Stimulated activated CD8-positive, alpha-beta memory T cell treated with anti-CD3 and anti-CD28 coated beads, Interleukin-4, amount 100 ng/mL, for 1 hour (primary cell): ENCODE measurements around the gene HYLS1.
"Not testable (repeated sequence)": the region's sequence is repeated elsewhere in the genome, so short reads cannot be mapped to it uniquely, and the experiment has no call there.

Experiments used
- DNase-seq, 2 donors: peaks; one replicate each; pipeline ENCODE4 v3.0.0-alpha.2; 2020; ENCODE audit warnings: low read depth in 2 of 2, low spot score in 1 of 2

HYLS1 gene, protein sequence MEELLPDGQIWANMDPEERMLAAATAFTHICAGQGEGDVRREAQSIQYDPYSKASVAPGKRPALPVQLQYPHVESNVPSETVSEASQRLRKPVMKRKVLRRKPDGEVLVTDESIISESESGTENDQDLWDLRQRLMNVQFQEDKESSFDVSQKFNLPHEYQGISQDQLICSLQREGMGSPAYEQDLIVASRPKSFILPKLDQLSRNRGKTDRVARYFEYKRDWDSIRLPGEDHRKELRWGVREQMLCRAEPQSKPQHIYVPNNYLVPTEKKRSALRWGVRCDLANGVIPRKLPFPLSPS

DNA sequence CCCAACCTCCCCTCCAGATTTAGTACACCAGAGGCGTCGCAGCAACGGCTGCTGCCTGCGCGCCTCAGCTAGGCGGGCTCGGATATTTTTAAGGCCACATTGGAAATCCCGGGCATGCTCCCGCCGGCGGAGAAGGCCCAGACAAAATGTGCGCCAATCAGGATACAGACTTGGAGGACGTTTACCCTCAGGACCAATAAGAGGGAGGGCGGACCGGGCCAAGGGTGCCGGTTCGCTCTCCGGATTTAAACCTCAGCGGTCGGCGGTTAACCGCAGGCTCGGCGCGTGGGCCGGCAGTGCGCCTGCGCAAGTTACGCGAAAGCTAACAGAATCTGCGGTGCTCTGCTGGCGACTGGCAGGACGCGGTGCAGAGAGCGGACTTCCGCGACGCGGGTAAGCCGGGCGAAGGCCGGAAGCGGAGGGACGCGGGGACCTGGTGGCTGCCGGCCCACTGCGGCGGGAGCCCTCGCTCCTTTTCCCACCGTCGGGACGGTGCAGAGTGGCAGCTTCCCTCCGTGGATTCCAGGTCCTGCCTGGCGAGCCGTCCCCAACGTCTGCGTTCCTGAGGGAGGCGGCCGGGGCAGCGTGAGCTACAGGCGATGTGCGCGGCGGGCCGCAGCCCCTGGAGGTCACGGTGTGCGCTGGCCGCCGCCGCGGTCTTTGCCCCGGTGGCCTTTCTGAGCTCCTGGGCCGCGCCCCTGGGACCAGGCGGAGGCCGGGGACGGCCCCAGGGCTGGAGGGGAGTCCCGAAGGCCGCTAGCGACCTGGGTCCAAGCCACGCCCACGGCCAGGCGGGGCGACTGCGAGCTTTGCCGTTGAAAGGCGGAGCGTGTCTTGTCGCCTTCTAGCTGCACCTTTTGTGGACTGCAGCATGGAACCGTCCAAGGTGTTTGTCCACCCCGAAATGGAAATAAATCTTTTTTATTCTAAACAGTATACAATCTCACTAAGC, at the start of gene HYLS1:
HYLS1 (plus strand) TSS at position 296 of the 952 bp plus-strand sequence. CDS start 11,701 bp downstream, outside the sequence.
- DNase-seq, result peak; percentile 81 to 85

DNA sequence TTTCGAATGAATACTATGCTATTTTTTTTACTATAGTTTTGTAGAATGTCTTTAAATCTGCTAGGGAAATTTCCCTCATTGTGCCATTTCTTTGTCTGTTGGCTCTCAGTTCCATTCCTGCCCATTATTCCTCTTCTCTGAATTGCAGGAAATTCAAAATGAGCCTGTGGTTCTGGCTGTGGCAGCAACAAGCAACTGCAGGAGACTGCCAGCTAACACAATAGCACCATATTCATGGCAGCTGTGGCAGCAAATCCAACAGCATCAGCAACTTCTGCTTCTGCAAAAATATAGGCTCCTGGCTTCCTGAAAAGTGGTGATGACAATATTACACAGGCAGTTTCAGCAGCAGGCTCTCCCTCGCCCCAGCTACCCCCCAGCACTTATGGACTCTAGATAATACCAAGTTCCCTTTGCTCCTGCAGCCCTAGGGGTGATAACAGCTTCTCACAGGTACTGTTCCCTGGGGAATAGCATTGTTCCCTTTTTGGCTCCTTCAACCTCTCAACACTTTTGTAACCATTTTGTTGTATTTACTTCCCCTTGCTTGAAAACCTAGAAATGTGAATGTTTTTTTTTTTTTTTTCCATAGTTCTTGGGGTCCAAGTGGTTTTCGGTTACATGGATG, 45.0 kb upstream of the HYLS1 start:
- DNase-seq, result no peak

DNA sequence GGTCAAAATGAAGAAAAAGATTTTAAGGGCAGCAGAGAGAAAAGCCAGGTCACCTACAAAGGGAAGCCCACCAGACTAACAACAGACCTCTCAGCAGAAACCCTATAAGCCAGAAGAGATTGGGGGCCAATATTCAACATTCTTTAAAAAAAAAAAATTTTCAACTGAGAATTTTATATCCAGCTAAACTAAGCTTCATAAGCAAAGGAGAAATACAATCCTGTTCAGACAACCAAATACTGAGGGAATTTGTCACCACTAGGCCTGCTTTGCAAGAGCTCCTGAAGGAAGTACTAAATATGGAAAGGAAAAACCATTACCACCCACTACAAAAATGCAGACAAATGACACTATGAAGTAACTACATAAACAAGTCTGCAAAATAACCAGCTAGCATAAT, 41.3 kb upstream of the HYLS1 start:
- DNase-seq, result no peak

DNA sequence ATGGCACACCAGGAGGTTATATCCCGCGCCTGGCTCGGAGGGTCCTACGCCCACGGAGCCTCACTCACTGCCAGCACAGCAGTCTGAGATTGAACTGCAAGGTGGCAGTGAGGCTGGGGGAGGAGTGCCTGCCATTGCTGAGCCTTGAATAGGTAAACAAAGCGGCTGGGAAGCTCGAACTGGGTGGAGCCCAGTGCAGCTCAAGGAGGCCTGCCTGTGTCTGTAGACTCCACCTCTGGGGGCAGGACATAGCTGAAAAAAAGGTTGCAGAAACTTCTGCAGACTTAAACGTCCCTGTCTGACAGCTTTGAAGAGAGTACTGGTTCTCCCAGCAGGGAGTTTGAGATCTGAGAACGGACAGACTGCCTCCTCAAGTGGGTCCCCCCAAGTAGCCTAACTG, 29.8 kb upstream of the HYLS1 start:
- DNase-seq, result not testable (repeated sequence)

DNA sequence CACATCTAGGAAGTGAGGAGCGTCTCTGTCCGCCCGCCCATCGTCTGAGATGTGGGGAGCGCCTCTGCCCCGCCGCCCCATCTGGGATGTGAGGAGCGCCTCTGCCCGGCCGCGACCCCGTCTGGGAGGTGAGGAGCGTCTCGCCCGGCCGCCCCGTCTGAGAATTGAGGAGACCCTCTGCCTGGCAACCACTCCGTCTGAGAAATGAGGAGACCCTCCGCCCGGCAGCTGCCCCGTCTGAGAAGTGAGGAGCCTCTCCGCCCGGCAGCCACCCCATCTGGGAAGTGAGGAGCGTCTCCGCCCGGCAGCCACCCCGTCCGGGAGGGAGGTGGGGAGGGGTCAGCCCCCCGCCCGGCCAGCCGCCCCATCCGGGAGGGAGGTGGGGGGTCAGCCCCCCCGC, 24.7 kb upstream of the HYLS1 start:
- DNase-seq, result not testable (repeated sequence)

DNA sequence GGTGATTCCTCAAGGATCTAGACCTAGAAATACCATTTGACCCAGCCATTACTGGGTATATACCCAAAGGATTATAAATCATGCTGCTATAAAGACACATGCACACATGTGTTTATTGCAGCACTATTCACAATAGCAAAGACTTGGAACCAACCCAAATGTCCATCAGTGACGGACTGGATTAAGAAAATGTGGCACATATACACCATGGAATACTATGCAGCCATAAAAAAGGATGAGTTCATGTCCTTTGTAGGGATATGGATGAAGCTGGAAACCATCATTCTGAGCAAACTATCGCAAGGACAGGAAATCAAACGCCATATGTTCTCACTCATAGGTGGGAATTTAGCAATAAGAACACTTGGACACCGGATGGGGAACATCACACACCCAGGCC, 22.1 kb upstream of the HYLS1 start:
- DNase-seq, result not testable (repeated sequence)

DNA sequence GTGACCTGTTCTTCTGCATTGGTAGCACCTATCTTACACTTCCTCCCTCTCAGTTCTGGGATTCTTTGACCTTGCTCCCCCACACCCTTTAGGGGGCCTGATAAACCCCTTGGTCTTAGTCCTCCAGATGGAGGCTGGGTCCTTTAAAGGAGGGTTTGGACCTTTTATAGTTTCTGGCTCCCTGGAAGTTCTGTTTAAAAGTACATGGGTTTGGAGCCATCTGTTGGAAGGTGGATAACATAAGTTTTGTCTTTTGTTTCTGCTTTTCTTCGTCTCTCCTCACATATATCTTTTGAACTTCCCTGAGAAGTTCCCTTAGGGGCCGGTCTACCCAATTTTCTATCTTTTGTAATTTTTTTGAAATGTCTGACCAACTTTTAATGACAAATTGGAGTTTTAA, 17.9 kb upstream of the HYLS1 start:
- DNase-seq, result no peak

DNA sequence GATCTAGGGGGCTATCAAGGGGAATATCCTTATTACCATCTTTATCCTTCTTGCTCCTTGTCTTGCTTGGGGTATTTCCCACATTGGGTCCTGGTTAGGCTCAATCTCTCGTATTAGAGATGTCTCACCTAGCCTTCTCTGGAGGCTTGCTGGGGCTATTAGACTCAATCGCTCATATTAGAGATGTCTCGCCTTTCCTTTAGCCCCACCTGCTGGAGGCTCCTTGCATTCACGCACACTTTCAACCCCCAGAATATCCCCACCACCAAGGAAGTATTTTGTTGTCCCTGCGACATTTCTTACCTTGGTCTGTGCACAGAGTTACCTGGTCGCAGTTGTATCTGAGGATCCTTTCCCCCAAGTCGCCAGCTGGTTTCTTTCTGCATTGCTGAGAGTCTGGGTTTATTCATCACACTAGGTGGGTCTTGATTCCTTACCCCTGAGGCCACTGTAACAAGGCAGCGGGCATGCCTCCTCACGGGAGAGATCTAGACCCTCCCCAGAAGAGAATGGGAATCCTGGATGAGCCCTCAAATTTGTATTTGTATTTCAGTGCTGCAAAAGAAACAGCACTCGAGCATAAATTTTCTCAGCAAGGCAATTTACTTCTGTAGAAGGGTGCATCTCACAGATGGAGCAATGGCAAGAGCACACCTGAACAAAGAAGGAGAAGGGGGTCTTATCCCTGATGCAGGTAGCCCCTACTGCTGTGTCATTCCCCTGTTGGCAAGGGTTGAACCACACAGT, 15.9 kb upstream of the HYLS1 start:
- DNase-seq, result no peak

DNA sequence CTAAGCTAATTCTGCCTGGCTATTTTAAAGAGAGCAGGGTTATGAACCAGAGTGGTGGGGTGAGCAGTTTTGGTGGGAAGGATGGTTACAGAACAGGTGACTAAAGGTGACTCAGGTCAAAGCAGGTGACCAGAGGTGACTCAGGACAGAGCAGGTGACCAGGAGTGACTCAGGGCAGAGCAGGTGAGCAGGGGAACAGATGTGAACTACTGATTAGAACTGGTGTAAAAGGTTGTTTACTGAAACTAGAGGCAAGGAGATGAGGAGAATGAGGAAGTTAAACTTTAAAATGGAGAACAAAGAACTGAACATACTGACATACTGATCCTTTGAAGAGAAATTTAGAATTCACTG, 15.4 kb upstream of the HYLS1 start:
- no peak for DNase-seq

DNA sequence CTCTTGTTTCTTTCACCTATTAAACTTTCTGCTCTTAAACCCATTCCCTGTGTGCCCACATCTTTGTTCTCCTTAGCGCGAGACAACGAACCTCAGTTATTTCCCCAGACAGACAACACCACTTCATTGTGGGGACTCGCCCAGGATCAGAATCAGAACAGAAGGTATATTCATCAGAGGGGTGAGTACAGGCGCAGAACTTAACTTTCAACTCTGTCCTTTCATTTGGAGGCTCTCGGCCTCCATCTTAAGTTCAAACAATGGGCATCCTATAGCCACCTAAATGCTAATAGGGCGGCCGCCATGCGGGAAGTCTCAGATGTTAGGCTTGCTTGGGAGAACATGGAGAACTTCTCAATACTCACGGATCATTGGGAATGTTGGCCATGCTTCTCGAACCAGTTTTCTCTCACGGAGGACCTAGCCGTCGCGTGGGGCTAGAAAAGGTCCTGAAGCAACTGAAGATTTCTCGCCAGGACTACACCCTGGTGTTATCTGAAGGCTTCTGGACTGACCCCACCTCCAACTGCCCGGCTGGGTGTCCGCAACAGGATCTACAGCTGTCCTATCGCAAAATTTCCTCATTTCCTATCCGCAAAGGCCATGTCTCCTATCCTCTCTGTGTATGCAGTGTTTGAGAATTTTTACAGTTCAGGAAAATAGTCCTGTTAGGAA, 13.4 kb upstream of the HYLS1 start:
- no peak for DNase-seq

DNA sequence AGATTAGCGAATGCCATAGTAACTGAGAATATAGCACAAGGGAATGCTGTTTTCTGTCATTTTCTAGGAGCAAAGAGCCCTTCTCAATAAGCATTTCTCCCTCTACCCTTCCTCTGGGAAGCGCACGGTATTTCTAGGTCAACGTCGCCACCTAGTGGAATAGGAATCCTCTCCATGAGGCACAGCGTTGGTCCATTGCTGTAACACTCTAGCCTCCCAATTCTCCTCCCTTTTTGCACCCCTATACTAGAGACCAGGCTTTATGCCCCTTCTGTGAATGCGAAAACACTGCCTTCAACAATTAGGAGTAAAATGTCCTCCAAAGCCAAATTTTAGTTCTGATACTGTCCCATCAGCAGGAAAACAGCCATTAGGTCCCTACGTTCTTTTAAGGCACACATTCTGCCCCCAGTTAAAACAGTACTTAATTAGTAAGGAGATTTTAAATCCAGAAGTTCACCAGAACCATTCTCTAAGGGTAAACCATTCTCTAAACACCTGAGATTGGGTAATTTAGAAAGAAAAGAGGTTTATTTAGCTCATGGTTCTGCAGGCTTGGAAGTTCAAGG, 12.8 kb upstream of the HYLS1 start:
- no peak for DNase-seq

DNA sequence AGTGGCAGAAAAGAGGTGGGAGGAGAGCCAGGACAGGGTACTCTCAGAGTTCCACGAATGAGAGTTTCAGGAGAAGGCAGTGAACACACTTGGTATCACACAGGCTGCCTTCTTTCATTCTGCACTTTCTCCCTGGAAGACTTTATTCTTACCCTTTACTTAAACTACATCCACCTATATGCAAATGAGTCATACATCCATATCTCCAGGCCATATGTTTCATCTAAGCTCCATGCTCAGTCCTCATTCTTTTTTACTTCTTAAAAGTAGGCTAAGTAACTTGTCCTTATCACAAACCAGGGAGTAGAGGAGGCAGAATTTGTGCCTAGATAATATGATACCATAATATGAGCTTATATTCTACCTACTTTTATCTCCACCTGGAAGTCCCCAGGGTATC, 6.2 kb upstream of the HYLS1 start:
- DNase-seq, result no peak

DNA sequence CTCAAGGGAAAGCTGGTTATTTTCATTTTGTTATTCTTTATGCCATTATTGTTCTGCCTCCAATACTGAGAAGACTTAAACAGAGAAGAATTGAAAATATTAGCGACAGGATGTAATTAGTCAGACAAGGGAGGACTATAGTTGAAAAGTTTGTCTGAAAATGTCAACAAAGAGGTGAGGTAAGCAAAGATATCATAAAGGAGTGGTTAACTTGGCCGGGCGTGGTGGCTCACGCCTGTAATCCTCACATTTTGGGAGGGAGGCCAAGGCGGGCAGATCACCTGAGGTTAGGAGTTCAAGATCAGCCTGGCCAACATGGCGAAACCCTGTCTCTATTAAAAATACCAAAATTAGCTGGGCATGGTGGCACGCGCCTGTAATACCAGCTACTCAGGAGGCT, 4.1 kb upstream of the HYLS1 start:
- no peak for DNase-seq

DNA sequence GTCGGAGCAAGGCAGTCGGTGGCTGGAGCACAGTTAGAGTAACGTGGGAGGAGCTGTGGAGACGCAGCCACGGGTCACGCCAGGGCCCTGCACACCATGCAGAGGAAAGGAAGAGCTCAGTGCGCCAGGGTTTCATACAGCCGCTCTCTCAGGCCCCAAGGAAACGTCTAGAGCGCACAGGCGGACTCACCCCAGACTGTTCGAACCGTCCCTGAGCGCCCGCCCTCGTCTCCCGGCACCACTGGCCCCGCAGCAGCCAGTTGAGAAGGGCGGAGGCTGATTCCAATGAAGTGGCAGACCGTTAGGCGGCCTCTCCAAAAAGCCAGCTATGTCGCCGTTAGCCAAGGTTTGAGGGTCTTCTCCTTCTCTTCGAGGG, 483 bp upstream of the HYLS1 start:
- no peak for DNase-seq

DNA sequence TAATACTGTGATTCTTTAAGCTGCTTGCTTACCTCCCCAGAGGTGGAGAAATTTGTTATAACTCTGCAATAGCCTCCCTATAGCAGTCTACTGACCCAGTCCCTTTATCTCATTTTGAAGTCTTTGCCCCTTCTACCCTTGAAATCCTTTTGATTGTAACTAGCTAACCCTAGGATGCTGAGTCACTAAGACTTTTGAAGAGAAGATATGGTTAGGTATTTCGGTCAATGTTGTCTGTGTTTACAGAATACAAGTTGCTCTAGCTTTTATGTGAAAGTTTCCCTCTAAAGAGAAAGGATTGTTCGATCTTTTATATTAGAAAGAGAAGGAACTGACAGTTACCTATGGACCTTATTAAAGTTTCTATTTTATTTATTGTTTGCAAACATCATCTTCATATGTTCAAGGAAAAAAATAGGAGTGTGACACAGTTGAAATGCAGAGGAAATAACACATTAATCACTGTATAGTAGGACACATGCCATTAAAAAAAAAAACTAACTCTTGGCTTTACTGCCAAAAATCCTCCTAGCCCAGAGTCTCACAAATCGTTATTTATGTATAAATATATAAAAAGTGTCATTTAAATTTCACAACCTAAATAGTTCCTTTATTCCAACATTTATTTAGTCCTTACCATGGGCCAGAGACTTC, 3.1 kb downstream of the HYLS1 start:
- DNase-seq, result no peak

DNA sequence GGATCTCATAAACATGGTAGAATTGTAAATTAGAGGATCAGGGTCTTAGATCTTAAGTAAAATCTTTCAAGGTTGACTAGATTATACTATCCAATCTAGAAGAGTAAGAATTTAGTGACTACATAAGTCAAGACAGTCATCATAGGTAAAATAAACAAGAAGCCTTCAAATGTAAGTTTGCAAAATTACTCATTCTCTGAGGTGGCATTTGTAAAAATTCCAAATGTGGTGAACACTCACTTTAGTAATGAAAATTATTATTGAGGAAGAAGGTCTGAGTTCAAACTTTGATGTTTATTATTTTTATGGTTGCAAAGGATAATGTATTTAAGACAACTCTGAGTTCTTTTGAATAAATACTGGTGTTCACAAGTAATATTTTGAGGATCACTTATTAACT, 4.6 kb downstream of the HYLS1 start:
- DNase-seq, result no peak

DNA sequence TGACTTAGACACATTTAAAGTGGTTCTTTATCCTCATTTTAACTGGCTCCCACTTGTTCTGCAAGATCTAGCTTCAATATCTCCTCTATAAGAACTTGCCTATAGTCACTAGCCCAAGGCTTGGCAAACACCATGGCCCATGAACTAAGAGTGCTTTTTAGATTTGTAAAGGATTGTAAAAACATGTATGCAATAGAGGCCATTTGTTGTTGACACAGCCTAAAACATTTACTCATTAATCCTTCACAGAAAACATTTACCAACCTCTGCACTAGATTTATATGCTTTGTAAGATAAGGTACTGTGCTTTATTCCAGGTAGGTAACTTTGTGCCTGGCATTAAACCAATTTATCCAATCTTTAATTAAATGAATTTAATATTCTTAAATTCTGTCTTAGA, 5.5 kb downstream of the HYLS1 start:
- no peak for DNase-seq

DNA sequence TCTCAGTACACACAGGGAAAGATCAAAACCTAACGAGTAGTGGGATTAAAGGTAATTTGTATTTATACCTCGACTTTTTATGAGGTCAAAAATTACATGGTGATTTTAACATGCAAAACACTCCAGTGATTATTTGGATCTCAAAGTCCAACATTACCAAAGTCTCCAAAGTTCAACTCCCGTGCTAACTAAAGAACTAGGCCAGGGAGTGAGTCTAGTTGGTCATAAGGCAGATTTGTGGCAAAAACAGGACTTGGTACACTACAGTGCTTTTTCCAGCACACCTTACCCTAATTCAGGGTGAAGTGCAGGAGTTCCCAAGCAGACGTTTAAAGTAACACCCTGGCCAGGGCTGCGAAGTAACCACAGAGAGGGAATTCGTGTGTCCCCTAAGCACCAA, 14.4 kb downstream of the HYLS1 start:
- no peak for DNase-seq

DNA sequence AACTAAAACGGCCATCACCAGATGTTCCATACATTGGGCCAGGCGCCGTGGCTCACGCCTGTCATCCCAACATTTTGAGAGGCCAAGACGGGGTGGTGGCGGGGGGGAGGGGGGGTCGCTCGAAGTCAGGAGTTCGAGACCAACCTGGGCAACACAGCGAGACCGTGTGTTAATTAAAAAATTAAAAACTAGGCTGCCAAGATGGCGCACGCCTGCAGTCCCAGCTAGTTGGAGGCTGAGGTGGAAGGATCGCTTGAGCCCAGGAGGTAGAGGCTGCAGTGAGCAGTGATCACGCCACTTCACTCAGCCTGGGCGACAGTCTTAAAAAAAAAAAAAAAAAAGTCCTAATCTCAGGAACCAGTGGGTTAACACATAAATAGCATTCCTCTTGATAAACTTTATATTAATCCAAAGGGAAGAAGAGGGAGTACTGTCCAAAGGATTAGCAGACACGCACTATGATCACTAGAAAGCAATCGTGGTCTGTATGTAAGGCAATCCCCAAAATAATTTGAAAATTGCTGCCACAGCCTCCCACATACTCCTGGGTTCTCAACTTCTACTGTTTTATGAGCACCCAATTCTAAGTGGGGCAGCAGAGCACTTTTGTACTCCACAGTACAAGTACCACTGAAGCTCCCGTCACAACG, 14.9 kb downstream of the HYLS1 start:
- no peak for DNase-seq
